Natural killer cell (primary cell): ENCODE data around the gene SORL1. TPM values are rescaled to one million over a fixed set of nuclear protein-coding genes. Genes with fewer than 3 reads are reported as not detected.

Source experiments
- ATAC-seq, 3 donors: fragments of 150-1000 bp in 2 of 3; fragments of 200-7000 bp in 1 of 3; cut with Tn5 transposase; 1 replicate in 1 of 3; 2 replicates in 2 of 3; pipeline ENCODE4 v1.10.0; 2021; ENCODE audit warnings: mild to moderate bottlenecking in 2 of 3, moderate library complexity in 2 of 3
- DNase-seq, 2 donors: peaks; one replicate each; pipeline versions ENCODE4 v3.0.0 to v3.0.0-alpha.2; 2013 to 2021; ENCODE audit warnings: mixed read lengths in 1 of 2
- H3K27ac ChIP-seq: one replicate; pipeline ENCODE4 v1.5.1; 2013; ENCODE audit warnings: mild to moderate bottlenecking, low read length
- H3K27me3 ChIP-seq: one replicate; pipeline ENCODE4 v1.6.1; 2013; ENCODE audit warnings: low read length; ENCODE audit not compliant: control insufficient read depth, insufficient read depth
- H3K36me3 ChIP-seq: one replicate; pipeline ENCODE4 v1.6.1; 2013; ENCODE audit warnings: low read length; ENCODE audit not compliant: control insufficient read depth, insufficient read depth
- H3K4me1 ChIP-seq: one replicate; pipeline ENCODE4 v1.6.1; 2013; ENCODE audit warnings: low read length; ENCODE audit not compliant: control insufficient read depth, insufficient read depth
- H3K4me3 ChIP-seq: one replicate; pipeline ENCODE4 v1.5.1; 2013; ENCODE audit warnings: low read length
- H3K9me3 ChIP-seq: one replicate; pipeline ENCODE4 v1.6.1; 2013; ENCODE audit warnings: low read length; ENCODE audit not compliant: control insufficient read depth, insufficient read depth
- H3K27ac Mint-ChIP-seq, 2 donors: one replicate each; pipeline ENCODE4 v1.8.0; 2022; ENCODE audit warnings: mild to moderate bottlenecking in 2 of 2, mixed read lengths in 2 of 2, moderate library complexity in 1 of 2
- H3K27me3 Mint-ChIP-seq, 2 donors: one replicate each; pipeline ENCODE4 v1.8.0; 2022; ENCODE audit warnings: low read depth in 2 of 2, mixed read lengths in 2 of 2
- H3K36me3 Mint-ChIP-seq: one replicate; pipeline ENCODE4 v1.8.0; 2022; ENCODE audit warnings: mixed read lengths
- H3K4me1 Mint-ChIP-seq, 2 donors: one replicate each; pipeline ENCODE4 v1.8.0; 2022; ENCODE audit warnings: mixed read lengths in 2 of 2
- H3K4me3 Mint-ChIP-seq: one replicate; pipeline ENCODE4 v1.8.0; 2022; ENCODE audit warnings: mild to moderate bottlenecking, moderate library complexity, mixed read lengths
- H3K9me3 Mint-ChIP-seq, 2 donors: one replicate each; pipeline ENCODE4 v1.8.0; 2022; ENCODE audit warnings: mixed read lengths in 2 of 2
- CTCF ChIP-seq: fragments of 200-600 bp; IDR thresholded peaks from one replicate; pipeline ENCODE4 v1.8.0; 2022; ENCODE audit warnings: antibody characterized with exemption
- WGBS: methylation state at CpG from one replicate; pipeline ENCODE4 v1.1.7; 2013; ENCODE audit warnings: missing lambda C conversion rate; ENCODE audit not compliant: insufficient coverage; 5-methylcytosine and 5-hydroxymethylcytosine counted together
- intact Hi-C: fragments of 100-400 bp; cut with micrococcal nuclease; formaldehyde crosslinking; loops from one replicate; pipeline ENCODE4 v1.14.2; 2022
- total RNA-seq, 4 donors: library from RNA; stranded (reverse); fragments of 120-200 nt in 1 of 4; gene quantifications; one replicate each; pipeline versions ENCODE4 v1.2.3 to v1.2.4, GENCODE V29; 2013 to 2022

The SORL1 gene
- total RNA-seq, 3 donors from 2014 or later (not counting 1 experiment from before 2014, with no cell fraction given), result 386 to 519 (median 456) TPM

- WGBS, result 50% methylated on average over 1 of the region's 1 CpG
- no peak overlapping the region for H3K4me3 ChIP-seq
- Mint-ChIP-seq H3K27me3 (no peaks in the 10 kb centered on the region), H3K9me3 (no peaks in the 10 kb centered on the region), H3K27ac (peak overlapping the region; percentile 82), H3K4me3 (no peak overlapping the region), H3K36me3 (peaks cover 26% of the 10 kb centered on the region), H3K4me1 (peaks cover 33 to 57% of the 10 kb centered on the region in 2 donors)
- TF ChIP-seq CTCF, result no peak
- H3K9me3 ChIP-seq, result no peaks in the 10 kb centered on the region
- no peak for ATAC-seq
- intact Hi-C loops, result no loop called here
- no peak overlapping the region for H3K27ac ChIP-seq
- no peak for DNase-seq
- peaks cover 34% of the 10 kb centered on the region for H3K36me3 ChIP-seq
- peaks cover 22% of the 10 kb centered on the region for H3K4me1 ChIP-seq
- no peaks in the 10 kb centered on the region for H3K27me3 ChIP-seq
Measured at GRCh38 chr11:121538054-121538453, 85.9 kb downstream of the SORL1 start.

- WGBS, result 55% methylated on average over 4 of the region's 5 CpGs
Measured at GRCh38 chr11:121539000-121539399, 86.9 kb downstream of the SORL1 start.

GRCh38 chr11:121540627-121541026 lies 88.5 kb downstream of the SORL1 start:
- no peak overlapping the region for H3K4me3 ChIP-seq
- 69% methylated on average over 3 of the region's 3 CpGs for WGBS
- intact Hi-C loops, result no loop called here
- H3K4me1 ChIP-seq, result peaks cover 27% of the 10 kb centered on the region
- ATAC-seq (no peak), DNase-seq (no peak)
- Mint-ChIP-seq H3K27me3 (no peaks in the 10 kb centered on the region), H3K4me3 (no peak overlapping the region), H3K36me3 (peaks cover 23% of the 10 kb centered on the region), H3K4me1 (peaks cover 35 to 51% of the 10 kb centered on the region in 2 donors), H3K27ac (peak overlapping the region; percentile 58 to 82), H3K9me3 (no peaks in the 10 kb centered on the region)
- TF ChIP-seq CTCF, result no peak
- H3K27ac ChIP-seq, result no peak overlapping the region
- no peaks in the 10 kb centered on the region for H3K9me3 ChIP-seq
- peaks cover 33% of the 10 kb centered on the region for H3K36me3 ChIP-seq
- H3K27me3 ChIP-seq, result no peaks in the 10 kb centered on the region

More at GRCh38 chr11:121539000-121539399, 86.9 kb downstream of the SORL1 start:
- H3K36me3 ChIP-seq, result peaks cover 36% of the 10 kb centered on the region
- DNase-seq (peak in 1 of 2 donors; percentile 21), ATAC-seq (no peak)
- H3K27ac ChIP-seq, result no peak overlapping the region
- H3K4me1 Mint-ChIP-seq, result peaks cover 33 to 51% of the 10 kb centered on the region in 2 donors
- peak overlapping the region; percentile 82 for H3K27ac Mint-ChIP-seq
- no peak for TF ChIP-seq CTCF
- peaks cover 18% of the 10 kb centered on the region for H3K4me1 ChIP-seq
- peaks cover 28% of the 10 kb centered on the region for H3K36me3 Mint-ChIP-seq
- no peaks in the 10 kb centered on the region for H3K9me3 ChIP-seq
- H3K4me3 Mint-ChIP-seq, result no peak overlapping the region
- intact Hi-C loops, result no loop called here
- no peak overlapping the region for H3K4me3 ChIP-seq
- no peaks in the 10 kb centered on the region for H3K9me3 Mint-ChIP-seq
- no peaks in the 10 kb centered on the region for H3K27me3 Mint-ChIP-seq
- H3K27me3 ChIP-seq, result no peaks in the 10 kb centered on the region

- no peaks in the 10 kb centered on the region for H3K9me3 ChIP-seq
- peak overlapping the region; percentile 29 to 30 for H3K27ac Mint-ChIP-seq
- no peaks in the 10 kb centered on the region for H3K27me3 Mint-ChIP-seq
- no peaks in the 10 kb centered on the region for H3K9me3 Mint-ChIP-seq
- no peak overlapping the region for H3K27ac ChIP-seq
- ATAC-seq (no peak), DNase-seq (no peak)
- peaks cover 19% of the 10 kb centered on the region for H3K4me1 ChIP-seq
- WGBS, result 89% methylated on average over 6 of the region's 6 CpGs
- no peak overlapping the region for H3K4me3 Mint-ChIP-seq
- peaks cover 39% of the 10 kb centered on the region for H3K36me3 ChIP-seq
- intact Hi-C loops, result no loop called here
- H3K4me3 ChIP-seq, result no peak overlapping the region
- TF ChIP-seq CTCF, result no peak
- H3K4me1 Mint-ChIP-seq, result peaks cover 56 to 58% of the 10 kb centered on the region in 2 donors
- peaks cover 27% of the 10 kb centered on the region for H3K36me3 Mint-ChIP-seq
- H3K27me3 ChIP-seq, result no peaks in the 10 kb centered on the region
Measured at GRCh38 chr11:121543836-121544380, 91.8 kb downstream of the SORL1 start.
